Sigmoid colon (tissue), 7 donors: ENCODE measurements around the gene TNFAIP8. TPM values are rescaled to one million over a fixed set of nuclear protein-coding genes. Genes with fewer than 3 reads are reported as not detected.

ENCODE experiments used
- DNase-seq: peaks from one replicate; pipeline ENCODE4 v3.0.0-alpha.2; 2019
- H3K27ac ChIP-seq, 4 donors: fragments of 200-600 bp; sonication (generic); one replicate each; pipeline ENCODE4 v1.5.1; 2016 to 2019; ENCODE audit warnings: mild to moderate bottlenecking in 1 of 4
- H3K27me3 ChIP-seq, 3 donors: fragments of 200-600 bp; sonication (generic); one replicate each; pipeline ENCODE4 v1.5.1; 2019; ENCODE audit warnings: mild to moderate bottlenecking in 1 of 3
- H3K36me3 ChIP-seq, 4 donors: fragments of 200-600 bp; sonication (generic); one replicate each; pipeline ENCODE4 v1.5.1; 2016 to 2019
- H3K4me1 ChIP-seq, 4 donors: fragments of 200-600 bp; sonication (generic); one replicate each; pipeline ENCODE4 v1.5.1; 2017 to 2019
- H3K4me3 ChIP-seq, 4 donors: fragments of 200-600 bp; sonication (generic); one replicate each; pipeline ENCODE4 v1.5.1; 2017 to 2019; ENCODE audit warnings: mild to moderate bottlenecking in 2 of 4, moderate library complexity in 1 of 4
- H3K9me3 ChIP-seq, 4 donors: fragments of 200-600 bp in 3 of 4; sonication (generic) in 3 of 4; one replicate each; pipeline versions ENCODE4 v1.5.1 to v1.6.1; 2013 to 2019
- EP300 ChIP-seq, 4 donors: sonication (generic); formaldehyde crosslinking; IDR thresholded peaks; one replicate each; pipeline ENCODE4 v1.6.1; 2017; ENCODE audit warnings: antibody characterized with exemption in 4 of 4
- POLR2A ChIP-seq, 2 donors: fragments of 450-650 bp; IDR thresholded peaks; one replicate each; pipeline ENCODE4 v1.6.1; 2016; ENCODE audit warnings: antibody characterized with exemption in 2 of 2, mild to moderate bottlenecking in 2 of 2, moderate library complexity in 2 of 2
- POLR2AphosphoS5 ChIP-seq, 4 donors: sonication (generic); formaldehyde crosslinking; IDR thresholded peaks; one replicate each; pipeline ENCODE4 v1.6.1; 2017; ENCODE audit warnings: antibody characterized with exemption in 4 of 4
- WGBS, 2 donors: extraction: QIAGEN DNeasy Blood & Tissue Kit; methylation state at CpG; one replicate each; pipeline ENCODE4 v1.1.7; 2013; 5-methylcytosine and 5-hydroxymethylcytosine counted together
- intact Hi-C: fragments of 100-400 bp; cut with DNase I; formaldehyde crosslinking; loops from one replicate; pipeline ENCODE4 v1.15.1; 2023
- polyA plus RNA-seq, 3 donors: library from polyadenylated mRNA; stranded (reverse); fragments of 200-250 nt; gene quantifications; one replicate each; pipeline ENCODE4 v1.2.3, GENCODE V29; 2013
- total RNA-seq, 4 donors: library from RNA; depleted of rRNA; stranded (reverse); fragments of >200 nt; gene quantifications; one replicate each; pipeline ENCODE4 v1.1.0, GENCODE V29; 2016
- TF ChIP-seq, protein P1 (sequence below), 4 experiments: fragments of 450-650 bp in 3 of 4; fragments of 200-600 bp in 1 of 4; IDR thresholded peaks; one replicate each; pipeline ENCODE4 v1.5.1; 2016 to 2019; ENCODE audit warnings: antibody characterized with exemption in 4 of 4, mild to moderate bottlenecking in 3 of 4, moderate library complexity in 2 of 4
- donor health status: healthy with polysubstance abuse.
- donor health status: Bipolar disorder and iron deficiency.
- donor health status: healthy.

TNFAIP8 gene
- total and polyA plus RNA-seq, 7 donors = 6.9 to 55.8 (median 14.8) TPM

DNA sequence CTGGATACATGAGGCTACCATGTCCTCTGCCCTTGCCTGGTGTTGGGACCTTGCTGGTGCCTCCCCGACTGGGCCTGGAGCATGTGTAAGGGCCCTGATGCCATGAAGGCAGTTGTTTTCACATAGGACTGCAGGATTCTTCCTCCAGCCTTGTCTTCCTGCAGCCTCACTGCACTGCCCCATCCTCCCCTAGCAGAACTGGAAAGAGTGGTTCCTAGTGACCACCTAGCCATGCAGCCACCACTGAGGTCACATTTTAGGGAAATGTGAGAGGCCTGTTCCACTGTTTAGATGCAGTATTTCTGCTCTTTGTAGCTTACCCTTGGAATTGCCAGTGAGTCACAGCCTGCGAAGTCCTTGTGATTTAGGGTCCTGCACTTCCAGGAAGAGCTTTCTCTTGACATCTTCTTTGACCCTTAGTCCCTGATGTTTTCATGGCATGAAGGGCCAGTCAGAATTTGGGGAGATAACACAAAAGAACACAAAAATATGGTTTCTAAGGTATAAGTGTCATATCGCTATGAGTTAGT, 24.2 kb upstream of the TNFAIP8 start:
- Histone ChIP-seq H3K4me1 (peaks cover 0 to 48% (median 44%) of the 10 kb centered on the region in 4 donors), H3K27ac (no peak overlapping the region), H3K4me3 (no peak overlapping the region), H3K36me3 (no peaks in the 10 kb centered on the region), H3K27me3 (no peaks in the 10 kb centered on the region), H3K9me3 (no peaks in the 10 kb centered on the region)
- no peak for TF ChIP-seq EP300 (IDR thresholded peaks at IDR 0.05)
- TF ChIP-seq, protein P1, sequence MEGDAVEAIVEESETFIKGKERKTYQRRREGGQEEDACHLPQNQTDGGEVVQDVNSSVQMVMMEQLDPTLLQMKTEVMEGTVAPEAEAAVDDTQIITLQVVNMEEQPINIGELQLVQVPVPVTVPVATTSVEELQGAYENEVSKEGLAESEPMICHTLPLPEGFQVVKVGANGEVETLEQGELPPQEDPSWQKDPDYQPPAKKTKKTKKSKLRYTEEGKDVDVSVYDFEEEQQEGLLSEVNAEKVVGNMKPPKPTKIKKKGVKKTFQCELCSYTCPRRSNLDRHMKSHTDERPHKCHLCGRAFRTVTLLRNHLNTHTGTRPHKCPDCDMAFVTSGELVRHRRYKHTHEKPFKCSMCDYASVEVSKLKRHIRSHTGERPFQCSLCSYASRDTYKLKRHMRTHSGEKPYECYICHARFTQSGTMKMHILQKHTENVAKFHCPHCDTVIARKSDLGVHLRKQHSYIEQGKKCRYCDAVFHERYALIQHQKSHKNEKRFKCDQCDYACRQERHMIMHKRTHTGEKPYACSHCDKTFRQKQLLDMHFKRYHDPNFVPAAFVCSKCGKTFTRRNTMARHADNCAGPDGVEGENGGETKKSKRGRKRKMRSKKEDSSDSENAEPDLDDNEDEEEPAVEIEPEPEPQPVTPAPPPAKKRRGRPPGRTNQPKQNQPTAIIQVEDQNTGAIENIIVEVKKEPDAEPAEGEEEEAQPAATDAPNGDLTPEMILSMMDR (IDR thresholded peaks at IDR 0.05) = no peak
- no peak for TF ChIP-seq POLR2A (IDR thresholded peaks at IDR 0.05)
- no peak for TF ChIP-seq POLR2AphosphoS5 (IDR thresholded peaks at IDR 0.05)
- intact Hi-C loops = loop anchor here (5.0 to 10.0 kb wide), 2 partner anchors 81 to 257 kb away; partner anchors contain the start of gene DMXL1
- no peak for DNase-seq
- 94 to 96% methylated on average over 3 of the region's 3 CpGs for WGBS, 2 donors

DNA sequence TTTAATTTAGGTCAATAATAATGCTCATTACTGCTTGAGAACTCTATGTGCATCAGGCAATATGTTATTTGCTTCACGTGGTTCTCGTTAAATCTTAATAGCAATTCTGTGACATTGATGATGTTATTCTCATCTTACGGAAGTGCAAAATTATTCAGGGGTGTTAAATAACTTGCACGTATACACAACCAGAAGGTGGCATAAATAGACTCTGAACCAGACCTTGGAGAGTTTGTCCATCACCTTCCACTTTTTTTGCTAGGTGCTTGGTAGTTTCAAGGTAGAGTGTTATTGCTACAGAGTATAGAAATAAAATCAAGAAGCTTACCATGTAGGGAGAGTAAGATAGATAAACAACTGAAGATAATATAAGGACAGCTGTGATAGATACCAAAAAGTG, 23.6 kb upstream of the TNFAIP8 start:
- DNase-seq = no peak
- Histone ChIP-seq H3K4me1 (peaks cover 0 to 53% (median 47%) of the 10 kb centered on the region in 4 donors), H3K4me3 (no peak overlapping the region), H3K9me3 (no peaks in the 10 kb centered on the region), H3K27ac (no peak overlapping the region), H3K36me3 (no peaks in the 10 kb centered on the region), H3K27me3 (no peaks in the 10 kb centered on the region)
- intact Hi-C loops = loop anchor here (5.0 to 10.0 kb wide), 2 partner anchors 80 to 257 kb away; partner anchors contain the start of gene DMXL1
- WGBS, 2 donors = 79 to 90% methylated on average over 4 of the region's 4 CpGs
- TF ChIP-seq, protein P1 (IDR thresholded peaks at IDR 0.05) = no peak
- TF ChIP-seq POLR2A (IDR thresholded peaks at IDR 0.05) (no peak), POLR2AphosphoS5 (IDR thresholded peaks at IDR 0.05) (no peak), EP300 (IDR thresholded peaks at IDR 0.05) (no peak)

DNA sequence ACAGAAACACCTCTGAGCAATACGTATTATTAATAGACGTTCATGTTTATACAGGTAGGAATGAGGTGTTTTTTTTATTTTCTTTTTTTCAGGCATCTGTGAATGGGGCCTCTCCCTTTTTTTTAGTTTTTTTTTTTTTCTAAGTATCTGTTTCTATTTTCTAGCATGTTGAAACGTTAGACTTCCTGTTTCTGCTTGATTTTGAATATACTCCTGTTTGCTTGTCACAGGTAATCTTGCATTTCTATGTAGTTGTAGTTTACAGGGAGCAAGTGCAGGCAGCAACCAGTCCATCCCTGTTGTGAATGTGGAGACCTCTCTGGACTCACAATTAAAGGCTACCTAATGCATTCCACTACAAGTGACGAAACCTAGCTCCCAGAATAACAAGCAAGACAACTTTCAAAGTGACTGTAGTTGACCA, 22.8 kb upstream of the TNFAIP8 start:
- WGBS, 2 donors = 47 to 77% methylated on average over 4 of the region's 4 CpGs
- Histone ChIP-seq H3K36me3 (no peaks in the 10 kb centered on the region), H3K4me1 (peaks cover 0 to 56% (median 44%) of the 10 kb centered on the region in 4 donors), H3K27ac (no peak overlapping the region), H3K27me3 (no peaks in the 10 kb centered on the region), H3K9me3 (no peaks in the 10 kb centered on the region), H3K4me3 (no peak overlapping the region)
- DNase-seq = no peak
- intact Hi-C loops = loop anchor here (5.0 to 10.0 kb wide), 2 partner anchors 79 to 258 kb away; partner anchors contain the start of gene DMXL1
- TF ChIP-seq EP300 (IDR thresholded peaks at IDR 0.05) (no peak), POLR2AphosphoS5 (IDR thresholded peaks at IDR 0.05) (no peak), POLR2A (IDR thresholded peaks at IDR 0.05) (no peak)
- TF ChIP-seq, protein P1 (IDR thresholded peaks at IDR 0.05) = no peak

DNA sequence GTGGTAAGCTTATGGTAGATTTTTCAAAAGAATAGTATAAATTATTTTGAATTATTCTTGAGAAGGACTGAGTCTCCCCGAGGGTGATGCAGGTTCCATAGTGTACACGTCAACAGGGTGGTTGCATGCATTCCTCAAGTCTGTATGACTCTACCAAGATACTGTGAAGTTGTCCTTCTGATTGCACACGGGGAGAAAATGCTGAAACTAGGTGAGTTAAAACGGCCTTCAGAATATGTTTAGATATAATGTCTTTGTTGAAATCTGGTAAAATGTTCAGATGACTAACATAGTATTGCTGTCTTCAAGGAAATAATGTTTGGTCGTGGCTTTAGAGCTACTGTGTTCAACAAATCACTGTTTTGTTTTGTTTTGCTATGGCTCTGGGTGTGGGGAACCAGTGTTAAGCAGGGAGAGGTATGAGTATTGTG, 22.4 kb upstream of the TNFAIP8 start:
- WGBS, 2 donors = 65 to 72% methylated on average over 5 of the region's 5 CpGs
- no peak for DNase-seq
- TF ChIP-seq POLR2AphosphoS5 (IDR thresholded peaks at IDR 0.05) = no peak
- TF ChIP-seq POLR2A (IDR thresholded peaks at IDR 0.05) = no peak
- no peak for TF ChIP-seq EP300 (IDR thresholded peaks at IDR 0.05)
- TF ChIP-seq, protein P1 (IDR thresholded peaks at IDR 0.05) = no peak
- Histone ChIP-seq H3K36me3 (no peaks in the 10 kb centered on the region), H3K9me3 (no peaks in the 10 kb centered on the region), H3K4me3 (no peak overlapping the region), H3K4me1 (peaks cover 0 to 51% (median 40%) of the 10 kb centered on the region in 4 donors), H3K27me3 (no peaks in the 10 kb centered on the region), H3K27ac (no peak overlapping the region)
- intact Hi-C loops = loop anchor here (5.0 to 10.0 kb wide), 2 partner anchors 79 to 259 kb away; partner anchors contain the start of gene DMXL1
